Breast epithelium (tissue), 3 donors: ENCODE data around the gene IL19.

Experiments
- CTCF ChIP-seq, 3 donors: fragments of 450-650 bp; IDR thresholded peaks; one replicate each; pipeline ENCODE4 v1.5.1; 2016 to 2017; ENCODE audit warnings: antibody characterized with exemption in 3 of 3, mild to moderate bottlenecking in 3 of 3, moderate library complexity in 3 of 3
- POLR2A ChIP-seq: fragments of 450-650 bp; IDR thresholded peaks from one replicate; pipeline ENCODE4 v1.6.1; 2016; ENCODE audit warnings: antibody characterized with exemption, mild to moderate bottlenecking, moderate library complexity
- POLR2AphosphoS5 ChIP-seq, 3 donors: sonication (generic); formaldehyde crosslinking; IDR thresholded peaks; one replicate each; pipeline ENCODE4 v1.6.1; 2017; ENCODE audit warnings: antibody characterized with exemption in 3 of 3

GRCh38 chr1:206768472-206769303 is 1.9 kb upstream of the IL19 start:
- TF ChIP-seq CTCF (IDR thresholded peaks at IDR 0.05) (no peak), POLR2A (no peak), POLR2AphosphoS5 (IDR thresholded peaks at IDR 0.05) (no peak)
